NCI-H748 (cell line): ENCODE data around the gene INTS3.

Experiments used
- DNase-seq: peaks from one replicate; lab custom pipeline; 2025; ENCODE audit not compliant: unreplicated experiment; lab: John Stamatoyannopoulos, UW

The INTS3 gene, protein sequence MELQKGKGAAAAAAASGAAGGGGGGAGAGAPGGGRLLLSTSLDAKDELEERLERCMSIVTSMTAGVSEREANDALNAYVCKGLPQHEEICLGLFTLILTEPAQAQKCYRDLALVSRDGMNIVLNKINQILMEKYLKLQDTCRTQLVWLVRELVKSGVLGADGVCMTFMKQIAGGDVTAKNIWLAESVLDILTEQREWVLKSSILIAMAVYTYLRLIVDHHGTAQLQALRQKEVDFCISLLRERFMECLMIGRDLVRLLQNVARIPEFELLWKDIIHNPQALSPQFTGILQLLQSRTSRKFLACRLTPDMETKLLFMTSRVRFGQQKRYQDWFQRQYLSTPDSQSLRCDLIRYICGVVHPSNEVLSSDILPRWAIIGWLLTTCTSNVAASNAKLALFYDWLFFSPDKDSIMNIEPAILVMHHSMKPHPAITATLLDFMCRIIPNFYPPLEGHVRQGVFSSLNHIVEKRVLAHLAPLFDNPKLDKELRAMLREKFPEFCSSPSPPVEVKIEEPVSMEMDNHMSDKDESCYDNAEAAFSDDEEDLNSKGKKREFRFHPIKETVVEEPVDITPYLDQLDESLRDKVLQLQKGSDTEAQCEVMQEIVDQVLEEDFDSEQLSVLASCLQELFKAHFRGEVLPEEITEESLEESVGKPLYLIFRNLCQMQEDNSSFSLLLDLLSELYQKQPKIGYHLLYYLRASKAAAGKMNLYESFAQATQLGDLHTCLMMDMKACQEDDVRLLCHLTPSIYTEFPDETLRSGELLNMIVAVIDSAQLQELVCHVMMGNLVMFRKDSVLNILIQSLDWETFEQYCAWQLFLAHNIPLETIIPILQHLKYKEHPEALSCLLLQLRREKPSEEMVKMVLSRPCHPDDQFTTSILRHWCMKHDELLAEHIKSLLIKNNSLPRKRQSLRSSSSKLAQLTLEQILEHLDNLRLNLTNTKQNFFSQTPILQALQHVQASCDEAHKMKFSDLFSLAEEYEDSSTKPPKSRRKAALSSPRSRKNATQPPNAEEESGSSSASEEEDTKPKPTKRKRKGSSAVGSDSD

DNA sequence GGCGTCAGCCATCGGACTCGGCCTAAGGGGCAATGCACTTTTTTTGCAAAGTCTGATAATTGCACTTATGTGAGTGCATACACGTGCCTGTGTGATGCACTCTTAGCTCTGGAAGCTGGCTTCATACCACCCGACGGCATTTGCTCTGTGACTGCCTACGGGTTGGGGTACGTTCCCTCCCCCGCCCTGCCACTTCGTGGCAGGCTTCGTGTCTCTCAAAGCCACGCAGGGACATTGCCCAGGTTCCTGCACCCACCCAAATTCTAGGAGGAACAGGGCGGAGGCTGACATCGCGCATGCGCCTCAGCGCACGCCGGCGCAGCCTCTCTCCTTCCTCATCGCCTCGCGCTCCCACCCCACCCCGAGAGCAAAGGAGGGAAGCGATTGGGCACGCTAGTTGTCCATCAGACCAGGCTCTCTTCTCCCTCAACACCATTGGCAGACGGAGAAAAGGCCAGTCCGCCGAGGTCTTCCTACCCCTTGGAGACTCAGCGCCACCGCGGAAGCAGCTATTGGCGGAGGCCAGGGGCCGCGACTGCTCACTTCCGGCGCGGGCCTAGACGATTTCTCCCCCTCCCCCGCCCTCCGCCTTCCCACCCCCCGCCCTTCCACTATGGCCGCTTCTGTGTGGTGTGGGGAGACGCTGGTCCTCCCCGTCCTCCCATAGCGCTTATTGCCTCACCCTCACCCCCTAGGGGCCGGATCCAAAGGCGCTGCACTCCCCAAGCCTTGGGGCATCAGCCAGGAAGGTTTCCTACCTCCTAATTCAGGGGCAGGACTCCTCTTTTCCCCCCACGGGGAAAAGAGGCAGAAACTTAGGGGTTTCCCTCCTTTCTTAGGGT, at the start of gene INTS3:
Gene INTS3 (plus strand): TSS at position 588 of the 842 bp plus-strand sequence. CDS start 585 bp downstream, outside the sequence.
- peak; percentile 100 for DNase-seq

DNA sequence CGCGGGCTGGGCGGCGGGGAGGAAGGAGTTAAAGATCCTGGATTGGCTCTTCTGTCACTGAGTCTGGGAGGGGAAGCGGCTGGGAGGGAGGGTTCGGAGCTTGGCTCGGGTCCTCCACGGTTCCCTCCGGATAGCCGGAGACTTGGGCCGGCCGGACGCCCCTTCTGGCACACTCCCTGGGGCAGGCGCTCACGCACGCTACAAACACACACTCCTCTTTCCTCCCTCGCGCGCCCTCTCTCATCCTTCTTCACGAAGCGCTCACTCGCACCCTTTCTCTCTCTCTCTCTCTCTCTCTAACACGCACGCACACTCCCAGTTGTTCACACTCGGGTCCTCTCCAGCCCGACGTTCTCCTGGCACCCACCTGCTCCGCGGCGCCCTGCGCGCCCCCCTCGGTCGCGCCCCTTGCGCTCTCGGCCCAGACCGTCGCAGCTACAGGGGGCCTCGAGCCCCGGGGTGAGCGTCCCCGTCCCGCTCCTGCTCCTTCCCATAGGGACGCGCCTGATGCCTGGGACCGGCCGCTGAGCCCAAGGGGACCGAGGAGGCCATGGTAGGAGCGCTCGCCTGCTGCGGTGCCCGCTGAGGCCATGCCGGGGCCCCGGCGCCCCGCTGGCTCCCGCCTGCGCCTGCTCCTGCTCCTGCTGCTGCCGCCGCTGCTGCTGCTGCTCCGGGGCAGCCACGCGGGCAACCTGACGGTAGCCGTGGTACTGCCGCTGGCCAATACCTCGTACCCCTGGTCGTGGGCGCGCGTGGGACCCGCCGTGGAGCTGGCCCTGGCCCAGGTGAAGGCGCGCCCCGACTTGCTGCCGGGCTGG, 49.1 kb upstream of the INTS3 start, which contains the start of gene NPR1:
Gene NPR1 (plus strand): TSS at position 170 of the 818 bp plus-strand sequence. CDS start 421 bp downstream, at position 591.
- peak; percentile 52 for DNase-seq

DNA sequence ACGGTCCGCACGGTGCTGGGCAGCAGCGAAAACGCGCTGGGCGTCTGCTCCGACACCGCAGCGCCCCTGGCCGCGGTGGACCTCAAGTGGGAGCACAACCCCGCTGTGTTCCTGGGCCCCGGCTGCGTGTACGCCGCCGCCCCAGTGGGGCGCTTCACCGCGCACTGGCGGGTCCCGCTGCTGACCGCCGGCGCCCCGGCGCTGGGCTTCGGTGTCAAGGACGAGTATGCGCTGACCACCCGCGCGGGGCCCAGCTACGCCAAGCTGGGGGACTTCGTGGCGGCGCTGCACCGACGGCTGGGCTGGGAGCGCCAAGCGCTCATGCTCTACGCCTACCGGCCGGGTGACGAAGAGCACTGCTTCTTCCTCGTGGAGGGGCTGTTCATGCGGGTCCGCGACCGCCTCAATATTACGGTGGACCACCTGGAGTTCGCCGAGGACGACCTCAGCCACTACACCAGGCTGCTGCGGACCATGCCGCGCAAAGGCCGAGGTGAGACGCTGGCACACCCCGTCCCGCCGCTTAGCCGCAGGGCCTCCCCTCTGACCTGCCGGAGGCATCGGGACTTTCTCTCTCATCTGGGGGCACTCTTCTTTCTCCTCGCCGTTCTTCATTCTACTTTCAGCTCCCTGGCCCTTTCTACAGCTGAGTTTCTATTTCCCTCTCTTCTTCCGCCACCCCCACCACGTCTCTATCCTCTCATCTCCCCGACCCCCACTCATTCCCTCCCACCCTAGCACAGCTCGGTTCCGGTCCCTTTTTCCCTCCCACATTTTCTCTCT, 48.3 kb upstream of the INTS3 start:
- peak; percentile 55 for DNase-seq

- no peak for DNase-seq
Observed at GRCh38 chr1:153680120-153680403, 47.8 kb upstream of the INTS3 start.

DNA sequence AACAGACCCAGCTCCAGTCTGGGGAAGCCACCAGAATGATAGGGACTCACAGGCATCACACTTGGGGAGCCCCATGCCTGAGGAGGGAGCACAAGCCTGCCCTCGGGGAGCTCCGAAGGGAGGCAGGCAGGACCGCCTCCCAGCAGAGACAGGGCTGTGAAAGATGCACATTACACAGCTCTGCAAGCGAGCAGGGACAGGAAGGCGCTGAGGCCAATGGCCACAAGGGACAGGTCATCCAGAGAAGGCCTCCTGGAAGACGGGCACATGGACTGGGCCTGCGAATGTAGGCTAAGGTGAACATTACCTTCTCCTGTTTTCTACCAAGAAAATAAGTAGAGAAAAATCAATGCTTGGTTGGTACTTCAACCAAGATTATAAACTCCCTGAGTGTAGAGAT, 45.1 kb upstream of the INTS3 start:
- no peak for DNase-seq

DNA sequence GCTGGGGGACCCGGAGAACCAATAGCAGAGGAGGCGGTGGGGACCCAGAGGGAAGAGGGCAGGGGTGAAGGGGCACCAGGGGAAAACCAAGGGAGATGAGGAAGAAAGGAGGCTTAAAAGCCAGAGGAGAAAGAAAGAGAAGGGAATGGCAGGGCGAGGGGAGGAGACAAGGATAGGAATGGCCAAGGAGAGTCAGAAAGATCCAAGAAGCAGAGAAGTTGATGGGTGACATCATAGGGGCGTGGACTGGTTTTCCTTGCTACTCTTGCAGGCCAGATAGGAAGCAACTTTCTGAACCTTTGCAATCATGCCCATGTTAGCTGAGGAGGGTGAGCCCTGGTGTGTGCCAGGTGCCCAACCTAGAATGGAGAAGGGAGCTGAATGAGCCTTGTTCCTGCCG, 44.0 kb upstream of the INTS3 start:
- no peak for DNase-seq

- no peak for DNase-seq
Observed at GRCh38 chr1:153684892-153685291, 43.0 kb upstream of the INTS3 start.

DNA sequence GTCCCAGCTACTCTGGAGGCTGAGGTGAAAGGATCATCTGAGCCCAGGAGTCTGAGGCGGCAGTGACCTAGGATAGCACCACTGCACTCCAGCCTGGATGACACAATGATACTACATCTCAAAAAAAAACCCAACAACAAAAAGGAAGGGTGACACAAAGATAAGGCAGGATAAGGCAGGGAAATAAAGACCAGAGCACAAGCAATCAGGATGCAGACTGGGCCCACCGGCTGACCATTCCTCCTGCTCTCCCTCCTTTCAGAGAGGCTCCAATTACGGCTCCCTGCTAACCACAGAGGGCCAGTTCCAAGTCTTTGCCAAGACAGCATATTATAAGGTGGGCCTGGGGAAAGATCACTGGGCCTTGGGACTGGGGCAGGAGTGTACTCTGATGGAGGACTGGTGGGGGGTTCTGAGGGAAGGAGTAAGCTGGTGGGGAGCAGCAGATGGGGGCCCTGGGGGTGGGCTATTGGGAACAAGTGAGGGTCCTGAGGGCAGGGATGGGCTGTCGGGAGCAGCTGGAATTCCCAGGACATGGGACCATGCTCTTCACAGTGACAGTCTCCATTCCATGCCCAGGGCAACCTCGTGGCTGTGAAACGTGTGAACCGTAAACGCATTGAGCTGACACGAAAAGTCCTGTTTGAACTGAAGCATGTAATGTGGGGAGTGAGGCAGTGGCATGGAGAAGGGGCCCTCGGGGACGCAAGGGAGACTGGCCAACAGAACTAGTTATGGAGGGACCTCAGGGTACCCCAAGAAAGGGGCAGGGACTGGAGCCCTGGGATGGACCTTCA, 42.1 kb upstream of the INTS3 start:
- DNase-seq: no peak

DNA sequence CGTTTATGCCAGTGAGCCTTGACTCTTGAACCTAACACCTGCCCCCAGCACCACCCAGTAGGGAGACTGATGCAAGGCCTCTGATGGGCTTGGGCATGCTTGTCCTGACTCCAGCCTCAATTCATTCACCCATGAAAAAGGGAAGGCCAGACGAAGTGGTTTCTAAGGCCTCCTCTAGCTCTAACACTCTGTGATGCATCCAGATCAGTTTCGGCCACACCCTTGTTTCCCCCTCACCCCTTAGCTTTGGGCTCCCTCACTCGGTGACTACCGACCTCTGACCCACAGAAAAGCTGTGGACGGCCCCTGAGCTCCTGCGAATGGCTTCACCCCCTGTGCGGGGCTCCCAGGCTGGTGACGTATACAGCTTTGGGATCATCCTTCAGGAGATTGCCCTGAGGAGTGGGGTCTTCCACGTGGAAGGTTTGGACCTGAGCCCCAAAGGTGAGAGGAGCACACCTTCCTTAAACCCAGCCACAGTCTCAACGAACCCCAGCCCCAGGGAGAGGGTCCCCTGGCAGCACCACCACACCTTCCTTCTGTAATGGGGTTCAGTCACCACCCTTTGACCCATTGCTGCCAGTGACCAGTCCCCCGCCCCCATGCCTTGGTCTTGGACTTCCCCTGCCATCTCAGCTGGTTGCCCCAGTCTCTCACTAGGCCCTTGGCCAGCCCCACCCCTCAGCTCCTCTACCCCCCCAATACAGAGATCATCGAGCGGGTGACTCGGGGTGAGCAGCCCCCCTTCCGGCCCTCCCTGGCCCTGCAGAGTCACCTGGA, 40.3 kb upstream of the INTS3 start:
- no peak for DNase-seq

DNA sequence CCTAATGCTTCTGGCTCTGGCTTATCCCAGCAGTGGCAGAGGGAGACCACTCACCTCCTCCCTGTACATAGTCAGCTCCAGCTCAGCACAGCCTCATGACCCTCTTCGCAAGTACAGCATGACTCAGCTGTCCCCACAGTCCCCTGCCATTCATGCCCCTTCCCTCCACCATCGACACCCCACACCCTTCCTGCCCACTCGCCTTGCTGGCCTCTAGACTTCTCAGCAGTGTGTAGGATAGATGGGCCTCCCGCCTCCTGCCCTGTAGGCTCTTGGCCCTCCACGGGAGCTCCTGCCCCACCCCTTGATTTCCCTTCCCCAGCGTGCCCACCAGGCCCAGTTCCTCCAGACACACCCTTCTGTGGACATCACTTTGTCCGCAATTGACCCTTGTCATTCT, 39.6 kb upstream of the INTS3 start:
- no peak for DNase-seq

DNA sequence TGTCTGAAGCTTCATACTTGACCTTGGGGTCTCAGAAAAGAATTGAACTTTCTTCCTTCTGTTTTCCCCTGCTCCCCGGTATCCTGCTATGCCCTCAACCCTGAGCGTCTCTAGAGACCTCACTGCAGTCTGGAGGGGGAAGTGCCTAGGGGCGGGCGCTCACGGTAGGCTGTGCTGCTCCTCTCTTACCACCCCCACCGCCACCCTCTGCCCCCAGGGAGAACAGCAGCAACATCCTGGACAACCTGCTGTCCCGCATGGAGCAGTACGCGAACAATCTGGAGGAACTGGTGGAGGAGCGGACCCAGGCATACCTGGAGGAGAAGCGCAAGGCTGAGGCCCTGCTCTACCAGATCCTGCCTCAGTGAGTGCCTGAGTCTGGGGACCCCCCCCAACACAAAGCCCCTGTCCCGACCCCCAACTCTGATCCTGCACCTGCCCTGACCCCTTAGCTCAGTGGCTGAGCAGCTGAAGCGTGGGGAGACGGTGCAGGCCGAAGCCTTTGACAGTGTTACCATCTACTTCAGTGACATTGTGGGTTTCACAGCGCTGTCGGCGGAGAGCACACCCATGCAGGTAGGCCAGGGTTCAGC, 39.0 kb upstream of the INTS3 start:
- no peak for DNase-seq

- DNase-seq: no peak
Observed at GRCh38 chr1:153693466-153693865, 34.4 kb upstream of the INTS3 start.

DNA sequence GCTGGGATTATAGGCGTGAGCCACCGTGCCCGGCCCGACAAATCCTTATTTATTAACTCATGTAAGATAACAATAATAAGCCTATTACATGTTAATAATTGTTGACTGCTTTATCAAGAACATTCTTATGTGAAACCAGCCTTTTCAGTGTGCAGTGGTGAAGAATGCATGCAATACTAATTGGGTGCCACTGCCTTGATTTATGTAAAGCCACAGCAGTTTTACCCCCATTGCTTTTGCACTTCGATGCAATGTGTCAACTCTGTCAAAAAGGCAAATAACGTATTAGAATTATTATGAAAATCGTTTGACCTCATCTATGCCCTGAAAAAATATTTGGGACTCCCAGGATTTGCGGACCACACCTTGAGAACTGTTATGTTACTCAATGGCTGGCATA, 31.1 kb upstream of the INTS3 start:
- no peak for DNase-seq

GRCh38 chr1:153697191-153698019, 30.4 kb upstream of the INTS3 start:
- no peak for DNase-seq

DNA sequence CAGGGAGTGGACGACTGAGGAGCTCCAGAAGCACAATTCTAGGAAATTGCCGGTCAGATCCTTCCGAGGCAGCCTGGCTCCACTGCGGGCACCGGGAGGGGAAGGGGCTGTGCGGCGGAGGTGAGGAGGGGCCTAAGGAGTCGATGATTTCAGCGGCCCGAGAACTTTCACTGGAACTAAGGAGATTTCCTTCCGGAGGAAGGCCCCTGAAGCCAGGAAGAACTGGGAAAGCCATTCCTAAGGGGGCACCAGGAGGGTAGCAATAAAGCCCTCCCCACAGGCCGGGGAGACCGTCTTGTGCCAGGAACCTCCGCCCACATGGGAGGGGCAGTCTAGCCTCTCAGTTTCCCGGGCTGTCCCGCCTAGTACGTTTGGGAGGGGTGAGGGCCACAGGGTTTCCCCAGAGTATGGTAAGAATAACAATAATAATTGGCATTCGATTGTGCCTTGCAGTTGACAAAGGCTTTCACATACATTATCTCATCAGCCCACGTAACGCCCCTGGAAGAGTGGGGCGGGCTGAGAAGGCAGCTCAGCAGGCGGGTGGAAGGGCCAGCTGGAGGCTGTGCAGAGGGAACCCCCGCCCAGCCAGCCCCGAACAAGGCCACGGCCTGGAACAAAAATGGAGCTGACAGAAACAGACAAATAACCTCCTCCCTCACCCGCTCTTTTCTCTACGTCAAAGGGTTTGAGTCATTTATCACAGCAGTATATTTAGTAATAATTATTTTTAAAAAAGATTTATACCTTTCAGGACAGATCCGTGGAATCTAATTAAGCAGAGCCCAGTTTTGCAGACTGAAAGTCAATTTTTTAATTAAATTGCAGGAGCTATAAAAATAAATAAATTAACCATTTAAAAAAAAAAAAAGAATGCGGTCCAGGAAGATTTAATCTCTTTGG, 29.6 kb upstream of the INTS3 start:
- no peak for DNase-seq
